HEK293 (cell line): Measurements from ENCODE around the gene C1orf21.

Experiments used
- CTCF ChIP-seq: fragments of 450-650 bp; formaldehyde crosslinking; IDR thresholded peaks from 2 replicates; pipeline ENCODE4 v1.5.1; 2016; ENCODE audit warnings: missing biosample characterization, missing genetic modification characterization
- ZNF239 ChIP-seq: fragments of 450-650 bp; formaldehyde crosslinking; IDR thresholded peaks from 2 replicates; pipeline ENCODE4 v1.5.1; 2016; ENCODE audit warnings: missing biosample characterization, missing genetic modification characterization
- ZNF302 ChIP-seq: fragments of 450-650 bp; formaldehyde crosslinking; IDR thresholded peaks from 2 replicates; pipeline ENCODE4 v1.5.1; 2016; ENCODE audit warnings: missing biosample characterization, missing genetic modification characterization, low read depth
- ZNF530 ChIP-seq: fragments of 450-650 bp; formaldehyde crosslinking; IDR thresholded peaks from 2 replicates; pipeline ENCODE4 v1.5.1; 2016; ENCODE audit warnings: low read depth, missing biosample characterization, missing genetic modification characterization
- ZNF561 ChIP-seq: fragments of 450-650 bp; IDR thresholded peaks from 2 replicates; pipeline ENCODE4 v1.5.1; 2018; ENCODE audit warnings: missing biosample characterization, missing genetic modification characterization, borderline replicate concordance
- TF ChIP-seq, protein P1 (sequence below): fragments of 450-650 bp; formaldehyde crosslinking; IDR thresholded peaks from 2 replicates; pipeline ENCODE4 v1.5.1; 2016; ENCODE audit warnings: missing biosample characterization, missing genetic modification characterization

- no peak for TF ChIP-seq ZNF302
- TF ChIP-seq CTCF (tag by site-specific recombination): no peak
- TF ChIP-seq, protein P1, sequence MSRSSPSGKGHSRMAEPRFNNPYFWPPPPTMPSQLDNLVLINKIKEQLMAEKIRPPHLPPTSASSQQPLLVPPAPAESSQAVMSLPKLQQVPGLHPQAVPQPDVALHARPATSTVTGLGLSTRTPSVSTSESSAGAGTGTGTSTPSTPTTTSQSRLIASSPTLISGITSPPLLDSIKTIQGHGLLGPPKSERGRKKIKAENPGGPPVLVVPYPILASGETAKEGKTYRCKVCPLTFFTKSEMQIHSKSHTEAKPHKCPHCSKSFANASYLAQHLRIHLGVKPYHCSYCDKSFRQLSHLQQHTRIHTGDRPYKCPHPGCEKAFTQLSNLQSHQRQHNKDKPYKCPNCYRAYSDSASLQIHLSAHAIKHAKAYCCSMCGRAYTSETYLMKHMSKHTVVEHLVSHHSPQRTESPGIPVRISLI (tag by site-specific recombination): no peak
- TF ChIP-seq ZNF239 (tag by site-specific recombination): no peak
- TF ChIP-seq ZNF530 (tag by site-specific recombination): no peak
- TF ChIP-seq ZNF561: no peak
Measured at GRCh38 chr1:184507604-184508280, 120.9 kb downstream of the C1orf21 start.
